Panc1 (cell line): ENCODE results near the gene PAX2. TPM values are rescaled to one million over a fixed set of nuclear protein-coding genes. Genes with fewer than 3 reads are reported as not detected.

Experiments used
- ATAC-seq: fragments of 200-7000 bp; cut with Tn5 transposase; 2 replicates; pipeline ENCODE4 v1.9.1; 2020; ENCODE audit warnings: mild to moderate bottlenecking, moderate library complexity
- BruUV-seq: library from RNA; stranded (reverse); fragments of 400-500 nt; replicated peaks from 2 replicates; lab custom pipeline; 2021; lab: Mats Ljungman, UMichigan
- CTCF ChIA-PET: fragments of 300-600 bp; sonication (Branson Sonifier 250); formaldehyde crosslinking; loops from one replicate; lab custom pipeline; 2022; ENCODE audit warnings: antibody characterized with exemption; lab: Charles Lee
- POLR2A ChIA-PET: fragments of 300-600 bp; sonication (Branson Sonifier 250); formaldehyde crosslinking; loops from one replicate; lab custom pipeline; 2022; ENCODE audit warnings: antibody characterized with exemption; lab: Charles Lee
- DNase-seq: peaks from one replicate; pipeline ENCODE4 v3.0.0-alpha.2; 2010; ENCODE audit warnings: low read depth, low spot score
- H3K27ac ChIP-seq: 2 replicates; pipeline ENCODE4 v1.5.1; 2011; ENCODE audit warnings: mild to moderate bottlenecking, low read length, inconsistent platforms
- H3K27me3 ChIP-seq: fragments of 200-500 bp; sonication (Bioruptor generic); 2 replicates; pipeline ENCODE4 v1.6.0; 2014; ENCODE audit warnings: low read length, inconsistent platforms; ENCODE audit not compliant: control insufficient read depth, insufficient read depth
- H3K36me3 ChIP-seq: fragments of 200-500 bp; sonication (Bioruptor generic); 2 replicates; pipeline ENCODE4 v1.5.1; 2014; ENCODE audit warnings: inconsistent platforms, mild to moderate bottlenecking, low read length, moderate library complexity; ENCODE audit not compliant: control insufficient read depth, insufficient read depth
- H3K4me1 ChIP-seq: 2 replicates; pipeline ENCODE4 v1.5.1; 2011; ENCODE audit warnings: inconsistent platforms, mild to moderate bottlenecking, low read length, moderate library complexity; ENCODE audit not compliant: control insufficient read depth, insufficient read depth
- H3K4me3 ChIP-seq, 2 experiments: 2 replicates each; pipeline ENCODE4 v1.5.1; 2011 to 2012; ENCODE audit warnings: low read depth in 2 of 2, low read length in 2 of 2, mild to moderate bottlenecking in 2 of 2, inconsistent platforms in 1 of 2, moderate library complexity in 1 of 2
- H3K9me3 ChIP-seq: fragments of 200-500 bp; sonication (Bioruptor generic); 2 replicates; pipeline ENCODE4 v1.5.1; 2014; ENCODE audit warnings: low read depth, mild to moderate bottlenecking, inconsistent platforms, low read length, moderate library complexity; ENCODE audit not compliant: control insufficient read depth, insufficient read depth
- CTCF ChIP-seq: fragments of 450-650 bp; IDR thresholded peaks from 2 replicates; pipeline ENCODE4 v1.5.1; 2017; ENCODE audit warnings: mild to moderate bottlenecking
- POLR2AphosphoS5 ChIP-seq: IDR thresholded peaks from 2 replicates; pipeline ENCODE4 v1.6.1; 2012; ENCODE audit warnings: mild to moderate bottlenecking, low read depth, low read length, moderate library complexity
- REST ChIP-seq, 2 experiments: IDR thresholded peaks; 2 replicates each; pipeline ENCODE4 v1.6.1; 2011 to 2012; ENCODE audit warnings: low read depth in 2 of 2, control low read depth in 1 of 2, low read length in 1 of 2, mild to moderate bottlenecking in 1 of 2, moderate library complexity in 1 of 2; ENCODE audit not compliant: insufficient read depth in 1 of 2
- SIN3A ChIP-seq: IDR thresholded peaks from 2 replicates; pipeline ENCODE4 v1.6.1; 2012; ENCODE audit warnings: low read depth, mild to moderate bottlenecking, low read length, moderate library complexity, borderline replicate concordance; ENCODE audit not compliant: insufficient read depth
- TCF7L2 ChIP-seq: IDR thresholded peaks from 2 replicates; pipeline ENCODE4 v1.6.1; 2011; ENCODE audit warnings: mild to moderate bottlenecking, low read depth, low read length, inconsistent platforms
- in situ Hi-C: cut with HindIII; loops from 2 replicates; pipeline ENCODE4 v1.10.0; 2016; ENCODE audit warnings: low sequenced_read_pairs, low pct_unique_long_range_greater_than_20kb
- intact Hi-C: fragments of 100-400 bp; cut with micrococcal nuclease; formaldehyde crosslinking; loops from one replicate; pipeline ENCODE4 v1.10.0; 2022; ENCODE audit not compliant: unreplicated experiment
- total RNA-seq: library from RNA; stranded (reverse); gene quantifications from one replicate; pipeline ENCODE4 v1.2.1, GENCODE V29; 2021; ENCODE audit not compliant: unreplicated experiment

Gene PAX2
- total RNA-seq, 1 experiment from 2014 or later: 72.3 TPM

GRCh38 chr10:100806356-100806645 is 60.9 kb downstream of the PAX2 start:
- TF ChIP-seq POLR2AphosphoS5: no peak
- TF ChIP-seq SIN3A: no peak
- TF ChIP-seq CTCF: no peak
- TF ChIP-seq REST (IDR thresholded peaks at IDR 0.05; ENCODE audit: insufficient read depth in 1 of 2, low read depth in 2 of 2, low read length in 1 of 2): no peak
- TF ChIP-seq TCF7L2: no peak
- no peaks in the 10 kb centered on the region for H3K4me1 ChIP-seq
- H3K36me3 ChIP-seq: no peaks in the 10 kb centered on the region
- intact Hi-C loops (no loop called here), in situ Hi-C loops (no loop called here)
- DNase-seq: no peak
- H3K9me3 ChIP-seq: no peaks in the 10 kb centered on the region
- H3K4me3 ChIP-seq: no peak overlapping the region
- no peak for ATAC-seq
- no peak overlapping the region for H3K27ac ChIP-seq
- BruUV-seq: no TSS peak
- no peaks in the 10 kb centered on the region for H3K27me3 ChIP-seq
- ChIA-PET CTCF (interaction anchor here (0.6 kb wide), 1 partner anchor 8 kb away, joined by 6 read pairs; no protein-coding TSS in a partner anchor), POLR2A (interaction anchor here (0.5 to 0.6 kb wide), 2 partner anchors 113 to 265 kb away, joined by 3 read pairs; no protein-coding TSS in a partner anchor)

- ChIA-PET POLR2A (interaction anchor here (0.6 kb wide), 1 partner anchor 231 kb away, joined by 3 read pairs; no protein-coding TSS in a partner anchor), CTCF (no interaction called here)
- Histone ChIP-seq H3K4me3 (no peak overlapping the region), H3K27me3 (no peaks in the 10 kb centered on the region), H3K27ac (no peak overlapping the region), H3K36me3 (no peaks in the 10 kb centered on the region), H3K4me1 (no peaks in the 10 kb centered on the region), H3K9me3 (no peaks in the 10 kb centered on the region)
- no peak for ATAC-seq
- BruUV-seq: no TSS peak
- no peak for DNase-seq
- TF ChIP-seq CTCF (no peak), TCF7L2 (no peak)
- intact Hi-C loops (no loop called here), in situ Hi-C loops (no loop called here)
Observed at GRCh38 chr10:100807241-100807951, 62.0 kb downstream of the PAX2 start.
